NCI-H1417 (cell line): ENCODE data around the gene CTNNA2.
"Not testable (repeated sequence)": the region's sequence is repeated elsewhere in the genome, so short reads cannot be mapped to it uniquely, and the experiment has no call there.

Experiments
- DNase-seq, 3 experiments: peaks; one replicate each; lab custom pipeline; 2025; lab: John Stamatoyannopoulos, UW

Gene CTNNA2

GRCh38 chr2:80030135-80030534 lies 517.3 kb downstream of the CTNNA2 start:
- no peak for DNase-seq

- not testable (repeated sequence) for DNase-seq
Measured at GRCh38 chr2:80032684-80033083, 519.8 kb downstream of the CTNNA2 start.

GRCh38 chr2:80035749-80036285 lies 523.0 kb downstream of the CTNNA2 start:
- DNase-seq, result no peak

GRCh38 chr2:80037310-80037709 lies 524.5 kb downstream of the CTNNA2 start:
- DNase-seq, result no peak

- DNase-seq, result no peak
Measured at GRCh38 chr2:80040226-80040625, 527.4 kb downstream of the CTNNA2 start.

DNA sequence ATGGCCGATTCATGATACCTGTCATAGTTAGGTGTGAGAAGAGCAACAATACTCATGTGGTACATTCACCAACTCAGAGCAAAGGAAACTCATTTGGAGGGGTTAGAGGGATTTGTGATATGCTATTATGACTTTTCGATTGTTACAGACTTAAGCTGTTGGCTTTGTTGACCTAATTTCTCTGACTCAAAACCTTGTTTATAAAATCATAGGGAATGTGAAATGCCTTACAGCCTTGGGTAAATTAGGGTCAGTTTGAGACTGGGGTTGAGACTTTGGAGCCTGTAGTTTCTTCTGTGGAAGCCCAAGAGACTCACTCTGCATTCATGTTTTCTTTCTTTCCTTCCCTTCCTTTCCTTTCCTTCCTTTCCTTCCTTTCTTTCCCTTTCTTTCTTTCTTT lies 529.8 kb downstream of the CTNNA2 start:
- no peak for DNase-seq

DNA sequence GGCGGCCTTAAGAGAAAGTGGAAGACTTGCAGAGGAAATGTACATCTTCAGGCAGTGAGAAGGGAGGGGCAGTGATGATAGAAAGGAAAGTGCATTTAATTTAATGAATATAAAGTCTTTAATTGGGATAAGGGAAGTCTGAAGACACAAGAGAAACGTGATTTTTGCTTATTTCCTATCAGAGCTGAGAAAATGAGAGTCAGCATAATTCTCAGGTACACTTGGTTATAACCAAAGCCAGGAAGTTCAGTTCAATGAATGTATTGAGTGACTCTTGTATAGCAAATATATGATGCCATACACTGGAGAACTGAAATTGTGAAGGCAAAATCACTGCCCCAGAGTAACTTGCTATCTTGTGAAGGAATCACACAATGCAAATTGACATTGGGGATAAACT lies 535.4 kb downstream of the CTNNA2 start:
- no peak for DNase-seq

GRCh38 chr2:80050246-80050645 lies 537.4 kb downstream of the CTNNA2 start:
- DNase-seq, result peak in 2 of 3 experiments; percentile 5 to 15

GRCh38 chr2:80053522-80054345 lies 540.9 kb downstream of the CTNNA2 start:
- peak in 1 of 3 experiments; percentile 59 for DNase-seq

GRCh38 chr2:80054346-80054675 lies 541.5 kb downstream of the CTNNA2 start:
- peak in 2 of 3 experiments; percentile 2 to 59 for DNase-seq

DNA sequence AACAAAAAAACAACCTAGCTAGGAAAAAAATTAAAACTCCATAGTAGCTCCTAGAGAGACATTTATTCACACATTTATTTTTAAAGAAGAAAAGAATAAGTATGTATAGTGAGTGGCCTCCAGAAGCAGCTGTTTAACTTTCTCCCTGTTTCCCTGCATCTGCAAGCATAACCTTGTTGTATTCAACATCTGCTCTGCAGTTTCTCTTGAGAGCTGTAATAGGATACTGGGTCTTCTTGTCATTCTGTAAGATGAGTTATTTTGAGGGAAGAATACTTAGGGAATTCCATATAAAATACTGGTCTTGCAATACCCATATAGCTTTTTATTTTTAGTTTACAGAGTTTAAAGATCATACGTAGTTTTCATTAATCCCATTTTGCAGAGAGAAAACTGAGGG lies 545.1 kb downstream of the CTNNA2 start:
- no peak for DNase-seq

GRCh38 chr2:80058562-80058961 lies 545.7 kb downstream of the CTNNA2 start:
- no peak for DNase-seq

GRCh38 chr2:80059447-80059846 lies 546.6 kb downstream of the CTNNA2 start:
- peak in 1 of 3 experiments; percentile 1 for DNase-seq

DNA sequence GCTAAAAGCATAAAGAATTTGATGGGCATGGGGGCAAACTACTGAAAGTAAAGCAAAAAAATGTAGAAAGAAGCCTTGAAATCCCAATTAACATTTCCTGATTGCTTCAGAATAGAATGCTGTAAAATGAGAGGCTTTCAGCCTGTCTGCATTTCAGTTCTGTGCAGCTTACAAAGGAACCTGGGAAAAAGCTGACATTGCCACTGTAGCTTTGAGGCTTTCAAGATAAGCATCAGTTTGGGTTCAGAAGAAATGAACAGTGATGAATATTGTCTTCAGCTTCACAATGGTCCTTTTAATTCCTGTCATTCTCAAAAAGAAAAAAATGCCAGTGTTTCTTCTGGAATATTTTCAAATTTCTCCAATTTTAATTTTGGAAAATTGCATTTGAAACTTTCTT lies 549.0 kb downstream of the CTNNA2 start:
- no peak for DNase-seq

DNA sequence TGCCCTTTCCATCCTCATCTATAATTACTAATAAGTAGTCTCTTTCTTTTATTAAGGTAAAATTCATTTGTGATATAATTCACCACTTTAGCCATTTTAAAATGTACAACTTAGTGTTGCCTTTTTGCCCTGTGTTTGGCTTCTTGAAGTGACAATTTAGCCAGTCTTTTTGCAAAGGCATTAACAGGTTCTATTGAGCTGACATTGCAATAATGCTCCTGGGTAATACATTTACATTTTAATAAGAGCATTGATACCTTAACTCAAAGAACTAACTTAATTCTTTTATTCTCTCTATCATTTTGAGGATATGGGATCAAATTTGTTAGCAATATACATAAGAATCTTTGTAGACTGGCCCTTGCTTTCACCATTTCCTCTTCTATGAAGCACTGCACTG lies 549.4 kb downstream of the CTNNA2 start:
- no peak for DNase-seq

DNA sequence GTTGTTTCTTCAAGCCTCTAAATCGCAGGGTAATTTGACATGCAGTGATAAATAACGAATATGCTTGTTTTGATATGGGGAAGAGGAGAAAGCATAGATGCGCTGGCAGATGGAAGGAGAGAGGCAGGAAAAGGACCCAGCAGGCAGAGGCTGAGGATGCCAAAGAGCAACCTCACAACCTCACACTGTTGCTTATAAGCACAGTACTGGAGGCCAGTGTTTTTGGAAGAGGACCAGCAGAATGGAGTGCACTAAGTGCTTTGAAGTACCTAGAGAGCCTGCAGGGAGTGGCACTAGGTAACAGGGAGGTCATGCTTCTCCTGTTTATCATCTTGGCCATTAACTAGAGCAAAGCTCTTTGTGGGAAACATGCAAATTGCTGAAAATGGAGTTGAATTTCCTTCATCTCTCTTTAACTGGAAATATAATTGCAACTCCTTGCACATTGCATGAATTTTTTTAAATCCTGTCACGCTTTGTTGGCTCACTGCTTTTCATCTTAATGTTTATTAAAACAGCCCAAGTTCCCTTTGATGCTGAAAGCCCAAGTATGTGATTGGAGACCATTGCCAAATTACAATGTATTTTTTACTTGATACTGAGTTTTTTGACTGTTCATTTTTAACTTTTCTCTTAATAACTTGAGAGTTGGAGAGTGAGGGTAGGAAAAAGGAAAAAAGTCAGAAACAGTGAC lies 555.3 kb downstream of the CTNNA2 start:
- DNase-seq, result peak in 2 of 3 experiments; percentile 10 to 88

DNA sequence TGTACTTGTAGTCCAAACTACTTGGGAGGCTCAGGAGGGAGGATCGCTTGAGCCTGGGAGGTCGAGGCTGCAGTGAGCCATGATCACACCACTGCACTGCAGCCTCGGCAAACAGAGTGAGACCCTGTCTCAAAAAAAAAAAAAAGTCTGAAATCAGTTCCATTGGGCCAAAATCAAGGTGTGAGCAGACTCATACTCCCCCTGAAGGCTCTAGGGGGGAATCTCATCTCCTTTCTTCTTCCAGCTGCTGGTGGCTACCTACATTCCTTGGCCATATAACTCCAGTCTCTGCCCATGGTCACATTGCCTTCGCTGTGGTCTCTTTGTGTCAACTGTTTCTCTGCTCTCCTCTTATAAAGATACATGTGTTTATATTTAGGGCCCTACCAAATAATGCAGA lies 557.7 kb downstream of the CTNNA2 start:
- no peak for DNase-seq

DNA sequence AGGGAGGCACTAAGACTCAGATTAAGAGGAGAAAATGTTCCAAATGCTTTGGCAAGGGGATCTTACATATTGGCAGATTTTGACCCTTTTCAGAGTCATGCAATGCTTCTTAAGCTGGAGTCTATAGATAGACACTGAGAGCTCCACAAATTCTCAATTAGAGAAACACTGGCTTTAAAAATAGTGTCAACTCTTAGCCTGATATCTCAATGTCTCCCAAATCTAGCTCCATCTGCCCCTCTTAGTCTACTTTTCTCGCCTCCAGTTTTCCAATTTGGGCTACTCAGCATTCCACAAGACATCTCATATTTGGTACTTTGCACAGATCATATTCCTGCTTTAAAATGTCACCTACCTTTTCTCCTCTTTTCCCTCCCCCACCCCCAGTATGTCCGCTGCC lies 559.1 kb downstream of the CTNNA2 start:
- DNase-seq, result no peak

DNA sequence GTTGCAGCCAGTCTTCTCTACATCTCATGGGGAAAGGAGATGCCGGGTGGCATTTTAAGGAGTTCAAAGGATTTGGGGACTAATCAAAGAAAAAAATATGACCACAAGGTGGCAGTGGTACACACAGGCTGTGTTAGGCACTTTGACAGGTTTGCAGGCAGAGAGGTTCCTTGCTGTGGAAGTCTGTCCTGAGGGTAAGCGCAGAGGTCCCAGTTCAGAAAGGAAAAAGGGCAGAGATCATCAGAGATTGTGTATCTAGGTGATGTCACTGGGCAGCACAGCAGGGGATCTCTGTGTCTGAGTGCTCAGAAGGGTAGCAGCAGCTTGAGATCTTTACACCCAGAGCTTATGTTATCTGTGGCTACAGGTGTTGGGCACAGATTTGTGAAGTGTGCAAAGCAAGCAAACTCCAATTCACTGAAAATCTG lies 560.3 kb downstream of the CTNNA2 start:
- peak; percentile 7 to 71 (median 70) for DNase-seq

- no peak for DNase-seq
Measured at GRCh38 chr2:80074321-80075070, 561.6 kb downstream of the CTNNA2 start.

DNA sequence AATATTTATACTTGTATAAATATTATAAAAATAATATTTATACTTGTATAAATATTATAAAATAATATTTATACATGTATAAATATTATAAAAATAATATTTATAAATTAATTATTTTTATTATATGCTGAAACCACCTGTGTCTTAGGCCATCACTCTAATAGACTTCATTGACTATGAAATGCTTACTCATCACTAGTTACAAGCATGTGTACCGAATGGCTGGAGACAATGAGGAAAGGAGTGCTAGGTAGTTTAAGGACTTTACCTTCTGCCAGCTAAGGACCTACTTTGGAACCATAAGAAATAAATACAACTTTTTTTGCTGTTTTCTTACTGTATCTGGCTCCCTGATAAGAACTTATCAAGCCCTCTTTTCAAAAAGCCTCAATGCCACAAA lies 562.9 kb downstream of the CTNNA2 start:
- no peak for DNase-seq

DNA sequence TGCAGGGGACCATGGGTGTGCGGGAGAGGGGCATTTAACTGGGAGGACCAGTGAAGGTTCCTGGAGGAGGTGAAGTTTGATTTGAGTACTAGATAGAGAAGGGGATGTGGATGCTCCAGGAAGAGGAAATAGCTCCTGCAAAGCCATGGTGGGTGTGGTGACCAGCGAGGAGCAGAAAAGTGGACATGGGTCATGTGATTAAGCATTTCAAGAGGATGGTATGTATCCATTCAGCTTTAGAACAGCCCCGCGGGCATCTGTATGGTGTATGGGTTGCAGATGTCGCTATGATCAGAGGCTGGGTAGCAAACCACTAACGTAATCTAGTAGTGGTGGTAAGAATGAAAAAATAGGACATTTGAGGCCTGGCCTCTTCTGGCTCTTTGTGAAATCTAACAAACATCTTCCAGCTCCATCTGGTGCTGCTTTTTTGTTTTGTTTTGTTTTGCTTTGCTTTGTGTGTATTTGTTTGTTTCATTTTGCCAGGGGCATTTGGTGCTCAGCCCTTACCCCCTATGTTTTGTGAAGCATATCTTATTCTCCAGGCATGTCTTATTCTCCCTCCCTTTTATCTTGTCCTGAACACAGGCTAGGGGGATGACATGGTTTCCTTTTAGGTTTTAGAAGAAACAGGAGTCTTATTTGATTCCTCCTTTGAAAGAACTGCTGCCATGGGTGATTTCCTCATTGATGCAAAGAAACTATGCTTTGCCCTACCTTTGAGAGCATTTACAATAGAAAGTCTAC lies 565.6 kb downstream of the CTNNA2 start:
- no peak for DNase-seq
